Measurements from ENCODE around the gene CTTNBP2. TPM values are rescaled to one million over a fixed set of nuclear protein-coding genes. Genes with fewer than 3 reads are reported as not detected.

The CTTNBP2 gene, protein sequence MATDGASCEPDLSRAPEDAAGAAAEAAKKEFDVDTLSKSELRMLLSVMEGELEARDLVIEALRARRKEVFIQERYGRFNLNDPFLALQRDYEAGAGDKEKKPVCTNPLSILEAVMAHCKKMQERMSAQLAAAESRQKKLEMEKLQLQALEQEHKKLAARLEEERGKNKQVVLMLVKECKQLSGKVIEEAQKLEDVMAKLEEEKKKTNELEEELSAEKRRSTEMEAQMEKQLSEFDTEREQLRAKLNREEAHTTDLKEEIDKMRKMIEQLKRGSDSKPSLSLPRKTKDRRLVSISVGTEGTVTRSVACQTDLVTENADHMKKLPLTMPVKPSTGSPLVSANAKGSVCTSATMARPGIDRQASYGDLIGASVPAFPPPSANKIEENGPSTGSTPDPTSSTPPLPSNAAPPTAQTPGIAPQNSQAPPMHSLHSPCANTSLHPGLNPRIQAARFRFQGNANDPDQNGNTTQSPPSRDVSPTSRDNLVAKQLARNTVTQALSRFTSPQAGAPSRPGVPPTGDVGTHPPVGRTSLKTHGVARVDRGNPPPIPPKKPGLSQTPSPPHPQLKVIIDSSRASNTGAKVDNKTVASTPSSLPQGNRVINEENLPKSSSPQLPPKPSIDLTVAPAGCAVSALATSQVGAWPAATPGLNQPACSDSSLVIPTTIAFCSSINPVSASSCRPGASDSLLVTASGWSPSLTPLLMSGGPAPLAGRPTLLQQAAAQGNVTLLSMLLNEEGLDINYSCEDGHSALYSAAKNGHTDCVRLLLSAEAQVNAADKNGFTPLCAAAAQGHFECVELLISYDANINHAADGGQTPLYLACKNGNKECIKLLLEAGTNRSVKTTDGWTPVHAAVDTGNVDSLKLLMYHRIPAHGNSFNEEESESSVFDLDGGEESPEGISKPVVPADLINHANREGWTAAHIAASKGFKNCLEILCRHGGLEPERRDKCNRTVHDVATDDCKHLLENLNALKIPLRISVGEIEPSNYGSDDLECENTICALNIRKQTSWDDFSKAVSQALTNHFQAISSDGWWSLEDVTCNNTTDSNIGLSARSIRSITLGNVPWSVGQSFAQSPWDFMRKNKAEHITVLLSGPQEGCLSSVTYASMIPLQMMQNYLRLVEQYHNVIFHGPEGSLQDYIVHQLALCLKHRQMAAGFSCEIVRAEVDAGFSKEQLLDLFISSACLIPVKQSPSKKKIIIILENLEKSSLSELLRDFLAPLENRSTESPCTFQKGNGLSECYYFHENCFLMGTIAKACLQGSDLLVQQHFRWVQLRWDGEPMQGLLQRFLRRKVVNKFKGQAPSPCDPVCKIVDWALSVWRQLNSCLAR (N-terminal part only)
- 0.15 TPM in 1 of 2 replicates, not detected in the other for total RNA-seq

GRCh38 chr7:117873310-117874190 lies at the start of gene CTTNBP2:
Gene CTTNBP2, minus strand, starts transcription at chr7:117873441. Its CDS starts 26 bp downstream, at chr7:117873415.

All from hair follicular keratinocyte (primary cell).